GF-D8 (cell line): ENCODE measurements around the gene ARHGAP44.
"Not testable (repeated sequence)": the region's sequence is repeated elsewhere in the genome, so short reads cannot be mapped to it uniquely, and the experiment has no call there.

Source experiments
- DNase-seq: peaks from one replicate; lab custom pipeline; 2025; lab: John Stamatoyannopoulos, UW

The ARHGAP44 gene

GRCh38 chr17:12964840-12965239 lies 175.5 kb downstream of the ARHGAP44 start:
- no peak for DNase-seq

GRCh38 chr17:12965988-12966387 lies 176.7 kb downstream of the ARHGAP44 start:
- DNase-seq = no peak

- DNase-seq = no peak
Measured at GRCh38 chr17:12966413-12966812, 177.1 kb downstream of the ARHGAP44 start.

- DNase-seq = no peak
Measured at GRCh38 chr17:12967962-12968361, 178.7 kb downstream of the ARHGAP44 start.

- no peak for DNase-seq
Measured at GRCh38 chr17:12973496-12974004, 184.3 kb downstream of the ARHGAP44 start.

- DNase-seq = no peak
Measured at GRCh38 chr17:12974005-12974531, 184.8 kb downstream of the ARHGAP44 start.

GRCh38 chr17:12977008-12977751 lies 187.9 kb downstream of the ARHGAP44 start:
- no peak for DNase-seq

- not testable (repeated sequence) for DNase-seq
Measured at GRCh38 chr17:12978787-12979186, 189.5 kb downstream of the ARHGAP44 start.

- DNase-seq = no peak
Measured at GRCh38 chr17:12979246-12979645, 189.9 kb downstream of the ARHGAP44 start.

GRCh38 chr17:12979826-12980500 lies 190.7 kb downstream of the ARHGAP44 start:
- no peak for DNase-seq

- no peak for DNase-seq
Measured at GRCh38 chr17:12982224-12982623, 192.9 kb downstream of the ARHGAP44 start.

GRCh38 chr17:12983991-12984884 lies 194.9 kb downstream of the ARHGAP44 start:
- DNase-seq = no peak

GRCh38 chr17:12985431-12986293 lies 196.4 kb downstream of the ARHGAP44 start:
- no peak for DNase-seq

GRCh38 chr17:12987120-12987519 lies 197.8 kb downstream of the ARHGAP44 start:
- DNase-seq = no peak

GRCh38 chr17:12990041-12990808 lies 200.9 kb downstream of the ARHGAP44 start:
- DNase-seq = no peak

GRCh38 chr17:12990926-12991325 lies 201.6 kb downstream of the ARHGAP44 start:
- DNase-seq = no peak

GRCh38 chr17:12992676-12993075 lies 203.4 kb downstream of the ARHGAP44 start:
- no peak for DNase-seq

GRCh38 chr17:12993631-12994030 lies 204.3 kb downstream of the ARHGAP44 start:
- no peak for DNase-seq

- no peak for DNase-seq
Measured at GRCh38 chr17:12994341-12995074, 205.2 kb downstream of the ARHGAP44 start.
